Head of caudate nucleus (tissue), 42 donors: ENCODE data around the gene VEPH1.

Experiments
- DNase-seq, 42 donors: peaks; one replicate each; pipeline versions ENCODE4 v3.0.0 to v3.0.0-alpha.2; 2020 to 2021; ENCODE audit warnings: mixed read lengths in 7 of 42
- intact Hi-C: fragments of 100-400 bp; cut with DNase I; formaldehyde crosslinking; loops from one replicate; pipeline ENCODE4 v1.15.0; 2022

VEPH1 gene

GRCh38 chr3:157445857-157446256 is 57.4 kb downstream of the VEPH1 start:
- intact Hi-C loops: no loop called here
- DNase-seq: no peak

GRCh38 chr3:157444797-157445184 is 58.4 kb downstream of the VEPH1 start:
- intact Hi-C loops: no loop called here
- no peak for DNase-seq

GRCh38 chr3:157443905-157444796 is 59.1 kb downstream of the VEPH1 start:
- intact Hi-C loops: no loop called here
- DNase-seq: no peak

GRCh38 chr3:157442729-157443128 is 60.5 kb downstream of the VEPH1 start:
- intact Hi-C loops: no loop called here

GRCh38 chr3:157441102-157441624 is 62.1 kb downstream of the VEPH1 start:
- intact Hi-C loops: no loop called here
- DNase-seq: no peak

More at GRCh38 chr3:157442729-157443128, 60.5 kb downstream of the VEPH1 start:
- no peak for DNase-seq

- intact Hi-C loops: no loop called here
- DNase-seq: peak in 20 of 42 donors; percentile 2 to 51 (median 18)
Measured at GRCh38 chr3:157438194-157438730, 65.0 kb downstream of the VEPH1 start.

GRCh38 chr3:157436583-157437291 is 66.5 kb downstream of the VEPH1 start, which contains the start of gene PTX3:
TSS of gene PTX3 (plus strand) at chr3:157436850. CDS start at chr3:157436934, 84 bp downstream.
- intact Hi-C loops: no loop called here
- DNase-seq: peak in 20 of 42 donors; percentile 4 to 61 (median 16)

GRCh38 chr3:157429708-157430107 is 73.5 kb downstream of the VEPH1 start:
- no peak for DNase-seq
- intact Hi-C loops: no loop called here

- intact Hi-C loops: no loop called here
- no peak for DNase-seq
Measured at GRCh38 chr3:157428853-157429252, 74.4 kb downstream of the VEPH1 start.

GRCh38 chr3:157427901-157428300 is 75.3 kb downstream of the VEPH1 start:
- intact Hi-C loops: no loop called here
- DNase-seq: no peak

GRCh38 chr3:157423337-157423736 is 79.9 kb downstream of the VEPH1 start:
- no peak for DNase-seq
- intact Hi-C loops: no loop called here

GRCh38 chr3:157420606-157421130 is 82.5 kb downstream of the VEPH1 start:
- intact Hi-C loops: no loop called here
- DNase-seq: no peak

GRCh38 chr3:157418104-157418503 is 85.1 kb downstream of the VEPH1 start:
- intact Hi-C loops: no loop called here

GRCh38 chr3:157417247-157417646 is 86.0 kb downstream of the VEPH1 start:
- no peak for DNase-seq
- intact Hi-C loops: no loop called here

More at GRCh38 chr3:157418104-157418503, 85.1 kb downstream of the VEPH1 start:
- no peak for DNase-seq

GRCh38 chr3:157416347-157417087 is 86.7 kb downstream of the VEPH1 start:
- intact Hi-C loops: no loop called here

GRCh38 chr3:157414861-157415260 is 88.4 kb downstream of the VEPH1 start:
- intact Hi-C loops: no loop called here
- no peak for DNase-seq

More at GRCh38 chr3:157416347-157417087, 86.7 kb downstream of the VEPH1 start:
- no peak for DNase-seq

GRCh38 chr3:157412323-157412855 is 90.8 kb downstream of the VEPH1 start:
- no peak for DNase-seq
- intact Hi-C loops: no loop called here

GRCh38 chr3:157410945-157411344 is 92.3 kb downstream of the VEPH1 start:
- DNase-seq: no peak
- intact Hi-C loops: no loop called here
